AG08395 (cell line): ENCODE data around the gene SFTPA2.
"Not testable (repeated sequence)": the region's sequence is repeated elsewhere in the genome, so short reads cannot be mapped to it uniquely, and the experiment has no call there.

ENCODE experiments used
- DNase-seq: peaks from one replicate; pipeline ENCODE4 v3.0.0; 2012; ENCODE audit warnings: mixed read lengths, low spot score

The SFTPA2 gene

GRCh38 chr10:79560160-79560709, at the start of gene SFTPA2:
TSS of gene SFTPA2 (minus strand) at chr10:79560407. CDS start at chr10:79559483, 924 bp downstream.
- DNase-seq, result no peak

GRCh38 chr10:79608505-79609375, 48.5 kb upstream of the SFTPA2 start:
- DNase-seq, result peak; percentile 8

GRCh38 chr10:79605308-79605707, 45.1 kb upstream of the SFTPA2 start:
- DNase-seq, result no peak

- no peak for DNase-seq
Observed at GRCh38 chr10:79604294-79604693, 44.1 kb upstream of the SFTPA2 start.

- DNase-seq, result no peak
Observed at GRCh38 chr10:79602953-79603352, 42.7 kb upstream of the SFTPA2 start.

GRCh38 chr10:79601939-79602338, 41.7 kb upstream of the SFTPA2 start:
- DNase-seq, result no peak

GRCh38 chr10:79599644-79600043, 39.4 kb upstream of the SFTPA2 start:
- DNase-seq, result not testable (repeated sequence)

GRCh38 chr10:79595510-79595909, 35.3 kb upstream of the SFTPA2 start:
- no peak for DNase-seq

GRCh38 chr10:79594565-79594964, 34.4 kb upstream of the SFTPA2 start:
- not testable (repeated sequence) for DNase-seq

GRCh38 chr10:79593377-79593776, 33.2 kb upstream of the SFTPA2 start:
- DNase-seq, result no peak

GRCh38 chr10:79588800-79589199, 28.6 kb upstream of the SFTPA2 start:
- DNase-seq, result no peak

GRCh38 chr10:79586933-79587332, 26.7 kb upstream of the SFTPA2 start:
- DNase-seq, result no peak

GRCh38 chr10:79585870-79586527, 25.8 kb upstream of the SFTPA2 start:
- DNase-seq, result no peak

GRCh38 chr10:79583488-79584024, 23.3 kb upstream of the SFTPA2 start:
- no peak for DNase-seq

GRCh38 chr10:79582954-79583353, 22.7 kb upstream of the SFTPA2 start:
- DNase-seq, result not testable (repeated sequence)

GRCh38 chr10:79582096-79582495, 21.9 kb upstream of the SFTPA2 start:
- DNase-seq, result no peak

GRCh38 chr10:79581044-79581443, 20.8 kb upstream of the SFTPA2 start:
- no peak for DNase-seq

- DNase-seq, result no peak
Observed at GRCh38 chr10:79579361-79579760, 19.2 kb upstream of the SFTPA2 start.

- DNase-seq, result not testable (repeated sequence)
Observed at GRCh38 chr10:79570624-79571023, 10.4 kb upstream of the SFTPA2 start.

GRCh38 chr10:79563426-79563825, 3.2 kb upstream of the SFTPA2 start:
- no peak for DNase-seq

- peak; percentile 62 for DNase-seq
Observed at GRCh38 chr10:79562135-79562756, 2.0 kb upstream of the SFTPA2 start.

- DNase-seq, result no peak
Observed at GRCh38 chr10:79561257-79561656, 1.1 kb upstream of the SFTPA2 start.
